Measurements from ENCODE around the gene NACA2. TPM values are rescaled to one million over a fixed set of nuclear protein-coding genes. Genes with fewer than 3 reads are reported as not detected.

The NACA2 gene
- total and polyA plus RNA-seq, 4 experiments from 2014 or later, result not detected

GRCh38 chr17:61600621-61601020, 9.6 kb upstream of the NACA2 start:
- H3K36me3 ChIP-seq (ENCODE audit: insufficient read depth, low read length), result no peaks in the 10 kb centered on the region
- no peaks in the 10 kb centered on the region for H3K4me1 Mint-ChIP-seq
- no peaks in the 10 kb centered on the region for H3K36me3 Mint-ChIP-seq
- H3K9me3 Mint-ChIP-seq, result no peaks in the 10 kb centered on the region
- peaks cover 6 to 16% of the 10 kb centered on the region in 2 donors for H3K27me3 Mint-ChIP-seq
- no peaks in the 10 kb centered on the region for H3K9me3 ChIP-seq (ENCODE audit: control insufficient read depth in 1 of 2, low read length in 2 of 2)
- no peak for DNase-seq
- intact Hi-C loops (cut with micrococcal nuclease), result no loop called here
- no peak overlapping the region for H3K27ac ChIP-seq (ENCODE audit: low read depth, low read length)
- no peaks in the 10 kb centered on the region for H3K4me1 ChIP-seq (ENCODE audit: insufficient read depth, low read length)
- ChIA-PET CTCF (ENCODE audit: partially characterized antibody) (no interaction called here), POLR2A (ENCODE audit: partially characterized antibody) (no interaction called here)
- no peak overlapping the region for H3K4me3 Mint-ChIP-seq
- H3K27me3 ChIP-seq (ENCODE audit: insufficient read depth, low read length), result no peaks in the 10 kb centered on the region
- no peak overlapping the region for H3K4me3 ChIP-seq (ENCODE audit: low read length in 2 of 2)
- H3K27ac Mint-ChIP-seq, result no peak overlapping the region

GRCh38 chr17:61599608-61600007, 8.6 kb upstream of the NACA2 start:
- Histone ChIP-seq H3K36me3 (ENCODE audit: insufficient read depth, low read length) (no peaks in the 10 kb centered on the region), H3K27ac (ENCODE audit: low read depth, low read length) (no peak overlapping the region), H3K9me3 (ENCODE audit: control insufficient read depth in 1 of 2, low read length in 2 of 2) (no peaks in the 10 kb centered on the region), H3K4me3 (ENCODE audit: low read length in 2 of 2) (no peak overlapping the region), H3K4me1 (ENCODE audit: insufficient read depth, low read length) (no peaks in the 10 kb centered on the region), H3K27me3 (ENCODE audit: insufficient read depth, low read length) (no peaks in the 10 kb centered on the region)
- Mint-ChIP-seq H3K9me3 (no peaks in the 10 kb centered on the region), H3K27ac (no peak overlapping the region), H3K4me1 (no peaks in the 10 kb centered on the region), H3K27me3 (peaks cover 5 to 19% of the 10 kb centered on the region in 2 donors), H3K36me3 (no peaks in the 10 kb centered on the region), H3K4me3 (no peak overlapping the region)
- no peak for DNase-seq
- ChIA-PET CTCF (ENCODE audit: partially characterized antibody) (no interaction called here), POLR2A (ENCODE audit: partially characterized antibody) (no interaction called here)
- intact Hi-C loops (cut with micrococcal nuclease), result no loop called here

- CTCF ChIA-PET (ENCODE audit: partially characterized antibody), result no interaction called here
- POLR2A ChIA-PET (ENCODE audit: partially characterized antibody), result no interaction called here
- H3K27me3 ChIP-seq (ENCODE audit: insufficient read depth, low read length), result no peaks in the 10 kb centered on the region
- DNase-seq, result no peak
- Mint-ChIP-seq H3K4me1 (no peaks in the 10 kb centered on the region), H3K4me3 (no peak overlapping the region), H3K27me3 (peaks cover 13 to 24% of the 10 kb centered on the region in 2 donors), H3K36me3 (no peaks in the 10 kb centered on the region), H3K9me3 (no peaks in the 10 kb centered on the region), H3K27ac (no peak overlapping the region)
- no peak overlapping the region for H3K4me3 ChIP-seq (ENCODE audit: low read length in 2 of 2)
- no peaks in the 10 kb centered on the region for H3K4me1 ChIP-seq (ENCODE audit: insufficient read depth, low read length)
- H3K27ac ChIP-seq (ENCODE audit: low read depth, low read length), result no peak overlapping the region
- H3K9me3 ChIP-seq (ENCODE audit: control insufficient read depth in 1 of 2, low read length in 2 of 2), result no peaks in the 10 kb centered on the region
- no peaks in the 10 kb centered on the region for H3K36me3 ChIP-seq (ENCODE audit: insufficient read depth, low read length)
- intact Hi-C loops (cut with micrococcal nuclease), result no loop called here
These were observed 7.0 kb upstream of the NACA2 start for GRCh38 chr17:61598014-61598413.

- no peaks in the 10 kb centered on the region for H3K36me3 ChIP-seq (ENCODE audit: insufficient read depth, low read length)
- H3K27me3 ChIP-seq (ENCODE audit: insufficient read depth, low read length), result no peaks in the 10 kb centered on the region
- no peaks in the 10 kb centered on the region for H3K9me3 Mint-ChIP-seq
- H3K4me3 ChIP-seq (ENCODE audit: low read length in 2 of 2), result no peak overlapping the region
- H3K4me3 Mint-ChIP-seq, result no peak overlapping the region
- CTCF ChIA-PET (ENCODE audit: partially characterized antibody), result no interaction called here
- no peaks in the 10 kb centered on the region for H3K4me1 Mint-ChIP-seq
- no peak for DNase-seq
- intact Hi-C loops (cut with micrococcal nuclease), result no loop called here
- H3K36me3 Mint-ChIP-seq, result no peaks in the 10 kb centered on the region
- POLR2A ChIA-PET (ENCODE audit: partially characterized antibody), result no interaction called here
- H3K4me1 ChIP-seq (ENCODE audit: insufficient read depth, low read length), result no peaks in the 10 kb centered on the region
- no peak overlapping the region for H3K27ac ChIP-seq (ENCODE audit: low read depth, low read length)
- H3K9me3 ChIP-seq (ENCODE audit: control insufficient read depth in 1 of 2, low read length in 2 of 2), result no peaks in the 10 kb centered on the region
- peaks cover 12 to 20% of the 10 kb centered on the region in 2 donors for H3K27me3 Mint-ChIP-seq
- no peak overlapping the region for H3K27ac Mint-ChIP-seq
These were observed 6.6 kb upstream of the NACA2 start for GRCh38 chr17:61597607-61598006.

GRCh38 chr17:61595418-61596186, 4.6 kb upstream of the NACA2 start:
- POLR2A ChIA-PET (ENCODE audit: partially characterized antibody), result no interaction called here
- Mint-ChIP-seq H3K4me1 (no peaks in the 10 kb centered on the region), H3K27ac (no peak overlapping the region), H3K27me3 (peaks cover 9 to 15% of the 10 kb centered on the region in 2 donors), H3K4me3 (no peak overlapping the region), H3K36me3 (no peaks in the 10 kb centered on the region), H3K9me3 (no peaks in the 10 kb centered on the region)
- no peaks in the 10 kb centered on the region for H3K27me3 ChIP-seq (ENCODE audit: insufficient read depth, low read length)
- no peak for DNase-seq
- no peaks in the 10 kb centered on the region for H3K36me3 ChIP-seq (ENCODE audit: insufficient read depth, low read length)
- no peak overlapping the region for H3K4me3 ChIP-seq (ENCODE audit: low read length in 2 of 2)
- H3K4me1 ChIP-seq (ENCODE audit: insufficient read depth, low read length), result no peaks in the 10 kb centered on the region
- H3K27ac ChIP-seq (ENCODE audit: low read depth, low read length), result no peak overlapping the region
- H3K9me3 ChIP-seq (ENCODE audit: control insufficient read depth in 1 of 2, low read length in 2 of 2), result no peaks in the 10 kb centered on the region
- CTCF ChIA-PET (ENCODE audit: partially characterized antibody), result no interaction called here
- intact Hi-C loops (cut with micrococcal nuclease), result no loop called here

- Mint-ChIP-seq H3K27ac (no peak overlapping the region), H3K27me3 (peaks cover 9 to 15% of the 10 kb centered on the region in 2 donors), H3K9me3 (no peaks in the 10 kb centered on the region), H3K36me3 (no peaks in the 10 kb centered on the region), H3K4me1 (no peaks in the 10 kb centered on the region), H3K4me3 (no peak overlapping the region)
- no peaks in the 10 kb centered on the region for H3K4me1 ChIP-seq (ENCODE audit: insufficient read depth, low read length)
- POLR2A ChIA-PET (ENCODE audit: partially characterized antibody), result no interaction called here
- no peak overlapping the region for H3K4me3 ChIP-seq (ENCODE audit: low read length in 2 of 2)
- no peak overlapping the region for H3K27ac ChIP-seq (ENCODE audit: low read depth, low read length)
- H3K9me3 ChIP-seq (ENCODE audit: control insufficient read depth in 1 of 2, low read length in 2 of 2), result no peaks in the 10 kb centered on the region
- CTCF ChIA-PET (ENCODE audit: partially characterized antibody), result no interaction called here
- H3K36me3 ChIP-seq (ENCODE audit: insufficient read depth, low read length), result no peaks in the 10 kb centered on the region
- no peaks in the 10 kb centered on the region for H3K27me3 ChIP-seq (ENCODE audit: insufficient read depth, low read length)
- intact Hi-C loops (cut with micrococcal nuclease), result no loop called here
- DNase-seq, result no peak
These were observed 3.3 kb upstream of the NACA2 start for GRCh38 chr17:61594294-61594825.

GRCh38 chr17:61593426-61593825, 2.4 kb upstream of the NACA2 start:
- Mint-ChIP-seq H3K36me3 (no peaks in the 10 kb centered on the region), H3K27ac (no peak overlapping the region), H3K9me3 (no peaks in the 10 kb centered on the region), H3K4me3 (no peak overlapping the region), H3K27me3 (peaks cover 9 to 15% of the 10 kb centered on the region in 2 donors), H3K4me1 (no peaks in the 10 kb centered on the region)
- no peak overlapping the region for H3K27ac ChIP-seq (ENCODE audit: low read depth, low read length)
- intact Hi-C loops (cut with micrococcal nuclease), result no loop called here
- H3K9me3 ChIP-seq (ENCODE audit: control insufficient read depth in 1 of 2, low read length in 2 of 2), result no peaks in the 10 kb centered on the region
- H3K4me3 ChIP-seq (ENCODE audit: low read length in 2 of 2), result no peak overlapping the region
- ChIA-PET CTCF (ENCODE audit: partially characterized antibody) (no interaction called here), POLR2A (ENCODE audit: partially characterized antibody) (no interaction called here)
- DNase-seq, result no peak
- no peaks in the 10 kb centered on the region for H3K27me3 ChIP-seq (ENCODE audit: insufficient read depth, low read length)
- no peaks in the 10 kb centered on the region for H3K4me1 ChIP-seq (ENCODE audit: insufficient read depth, low read length)
- no peaks in the 10 kb centered on the region for H3K36me3 ChIP-seq (ENCODE audit: insufficient read depth, low read length)

Measured in CD4-positive, alpha-beta memory T cell (primary cell).